ENCODE data around the gene CDC42SE1. TPM values are rescaled to one million over a fixed set of nuclear protein-coding genes. Genes with fewer than 3 reads are reported as not detected.

CDC42SE1 gene
- polyA plus RNA-seq, 10 donors: 40.2 to 68.1 (median 57.5) TPM

DNA sequence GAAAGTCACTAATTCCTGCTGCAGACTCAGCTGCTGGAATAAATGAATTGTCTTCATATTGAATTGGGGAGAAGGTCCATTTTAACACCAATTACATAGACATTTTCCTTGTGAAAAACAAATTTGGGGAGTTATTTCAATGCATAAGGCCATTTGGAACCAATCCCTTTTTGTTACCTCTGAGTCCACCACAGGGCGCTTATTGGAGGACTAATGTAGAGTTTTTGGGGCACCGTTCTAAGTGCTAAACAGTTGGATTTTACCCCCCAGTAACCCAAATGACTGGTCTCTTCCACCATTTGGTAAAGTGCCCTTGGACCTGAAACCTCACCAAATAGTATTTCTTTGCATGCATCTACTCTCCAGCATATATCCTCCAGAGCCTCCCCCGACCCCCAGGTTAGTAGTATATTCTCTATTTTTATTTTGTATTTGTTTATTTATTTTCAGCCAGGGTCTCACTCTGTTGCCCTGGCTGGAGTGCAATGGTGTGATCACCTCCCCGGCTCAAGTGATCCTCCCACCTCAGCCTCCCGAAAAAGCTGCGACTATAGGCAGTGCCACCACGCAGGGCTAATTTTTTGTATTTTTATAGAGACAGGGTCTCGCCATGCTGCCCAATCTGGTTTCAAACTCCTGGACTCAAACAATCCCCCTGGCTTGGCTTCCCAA is 49.6 kb downstream of the CDC42SE1 start:
- no peak for DNase-seq

DNA sequence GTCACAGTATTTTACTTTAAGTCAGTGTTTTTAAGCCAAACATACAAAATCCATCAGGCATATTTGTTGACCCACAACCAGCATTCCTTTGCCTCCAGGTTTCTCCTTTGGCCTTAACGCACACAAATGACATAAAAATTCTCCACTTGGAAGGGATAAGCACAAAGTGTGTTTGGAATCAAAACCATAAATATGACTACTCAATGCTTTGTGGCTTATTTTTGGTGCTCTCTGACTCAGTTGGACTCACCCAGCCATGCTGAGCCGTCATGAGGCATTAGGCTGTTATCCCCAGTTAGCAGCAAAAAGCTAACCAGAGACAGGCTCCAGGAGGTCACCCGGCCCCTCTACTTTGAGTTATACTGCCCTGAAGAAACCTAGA is 50.2 kb downstream of the CDC42SE1 start:
- no peak for DNase-seq

DNA sequence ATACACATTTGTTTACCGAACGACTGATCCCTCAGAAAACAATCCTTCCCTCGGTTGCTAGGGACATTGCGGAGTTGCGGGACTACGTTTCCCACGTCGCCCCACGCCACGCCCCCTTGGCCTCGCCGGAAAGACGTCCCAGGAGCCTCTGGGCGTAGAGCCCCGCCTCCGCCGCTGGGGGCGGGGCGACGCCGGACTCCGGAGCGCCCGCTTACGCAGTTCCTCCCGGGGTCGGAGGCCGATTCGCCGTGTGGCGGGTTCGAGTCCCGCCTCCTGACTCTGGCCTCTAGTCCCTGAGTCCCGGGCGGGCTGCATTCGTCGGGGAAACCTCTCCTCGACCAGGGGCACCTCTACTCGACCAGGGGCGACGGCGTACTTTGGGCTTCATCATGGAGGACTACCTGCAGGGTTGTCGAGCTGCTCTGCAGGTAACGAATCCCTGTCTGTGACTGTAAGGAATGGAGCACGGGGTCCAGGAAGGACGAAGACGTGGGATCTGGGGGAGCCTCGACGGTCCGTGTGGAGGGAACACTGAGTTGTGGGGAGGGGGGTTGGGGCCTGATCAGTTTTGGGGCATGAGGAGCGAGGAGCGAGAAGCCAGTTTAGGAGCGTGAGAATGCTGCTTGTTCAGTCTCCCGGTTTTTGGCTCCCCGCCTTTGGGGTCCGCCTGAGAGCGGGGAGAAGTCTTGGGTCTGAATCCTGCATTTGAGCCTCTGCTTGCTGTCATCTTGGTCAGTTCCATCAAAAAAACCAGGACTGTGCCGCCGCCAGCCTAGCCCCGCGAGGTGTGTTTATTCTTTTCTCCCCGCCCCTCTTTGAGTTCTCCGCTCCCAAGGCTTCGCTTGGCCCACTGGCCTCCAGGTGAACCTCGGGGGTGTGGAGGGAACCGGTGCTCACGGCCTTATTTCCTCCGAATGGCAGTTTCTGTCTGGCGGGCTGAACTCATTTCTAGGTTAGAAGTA is 50.9 kb downstream of the CDC42SE1 start, which contains the start of gene PRUNE1:
PRUNE1 (plus strand) TSS at position 206 of the 962 bp plus-strand sequence; CDS start at position 390, 184 bp downstream.
- DNase-seq: peak; percentile 96 to 99 (median 99)

- DNase-seq: no peak
These were observed 51.6 kb downstream of the CDC42SE1 start for GRCh38 chr1:151007853-151008243.

GRCh38 chr1:151006327-151007052 is 52.9 kb downstream of the CDC42SE1 start, which contains the start of gene MINDY1:
MINDY1 (minus strand) TSS chr1:151006902; CDS start chr1:151002617, 4,285 bp downstream.
- DNase-seq: peak; percentile 85 to 92 (median 85)

DNA sequence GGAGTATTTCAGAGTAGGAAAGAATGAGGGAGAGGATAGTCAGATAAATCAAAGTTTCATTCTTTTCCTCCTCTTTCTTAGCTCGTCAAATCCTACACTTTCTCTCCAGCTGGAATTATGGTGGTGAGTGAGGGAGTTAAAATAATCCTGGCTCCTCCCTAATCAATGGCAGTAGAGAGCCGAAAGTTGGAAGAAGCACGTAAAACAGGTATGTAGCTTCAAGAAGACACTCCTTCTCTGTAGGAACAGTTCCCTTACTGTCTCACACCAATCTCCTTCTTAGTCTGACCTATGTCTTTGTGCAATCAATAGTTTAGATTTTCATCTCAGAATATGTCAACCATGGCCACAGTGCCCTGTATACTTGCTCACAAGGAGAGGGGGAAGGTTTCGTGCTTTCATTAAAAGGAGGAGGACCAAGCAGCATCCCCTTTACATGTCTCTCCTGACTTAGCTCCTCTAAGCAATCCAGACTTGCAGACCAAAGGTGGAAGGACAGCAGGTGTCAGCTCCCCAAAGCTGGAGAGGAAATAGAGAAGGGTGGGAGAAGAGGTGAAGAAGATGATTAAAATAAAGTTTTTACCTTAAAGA is 53.6 kb downstream of the CDC42SE1 start:
- DNase-seq: peak in 1 of 3 donors; percentile 60

- DNase-seq: no peak
These were observed 56.2 kb downstream of the CDC42SE1 start for GRCh38 chr1:151003180-151003579.

- no peak for DNase-seq
These were observed 56.8 kb downstream of the CDC42SE1 start for GRCh38 chr1:151002611-151003010.

- DNase-seq: no peak
These were observed 57.4 kb downstream of the CDC42SE1 start for GRCh38 chr1:151002051-151002450.

DNA sequence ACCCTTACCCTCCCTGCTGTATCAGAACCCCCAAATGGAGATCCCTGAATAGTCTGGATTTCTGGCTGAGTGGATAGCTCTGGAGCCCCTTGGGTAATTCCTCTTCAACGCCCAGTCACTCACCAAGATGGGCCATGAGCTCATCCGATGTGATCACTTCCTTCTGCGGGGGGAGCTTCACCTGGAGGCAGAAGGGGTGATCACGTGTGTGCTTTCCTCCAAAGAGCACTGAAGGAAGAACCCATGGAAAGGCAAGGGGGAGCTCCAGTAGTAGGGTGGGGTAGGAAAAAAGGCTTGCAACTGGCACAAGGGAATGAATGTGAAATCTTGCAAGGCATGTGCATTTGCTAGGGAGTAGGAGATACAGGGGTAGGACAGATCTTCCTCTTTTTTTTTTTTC is 57.8 kb downstream of the CDC42SE1 start:
- no peak for DNase-seq

Other genes starting within 250 kb of the CDC42SE1 start
- 10 to 100 TPM; 31.4 to 40.7 (median 37.1) TPM for gene ARNT, start 183.0 kb downstream of the CDC42SE1 start, polyA plus RNA-seq (ENCODE audit: insufficient read length in 10 of 10)
- gene CTXND2, start 172.5 kb downstream of the CDC42SE1 start, polyA plus RNA-seq (ENCODE audit: insufficient read length in 10 of 10): not detected
- gene SETDB1, start 133.3 kb downstream of the CDC42SE1 start, polyA plus RNA-seq (ENCODE audit: insufficient read length in 10 of 10): 10 to 100 TPM; 25.0 to 54.8 (median 36.6) TPM
- gene CERS2, start 84.8 kb downstream of the CDC42SE1 start, polyA plus RNA-seq (ENCODE audit: insufficient read length in 10 of 10): 100 to 1,000 TPM in 1 of 10 donors, 10 to 100 TPM in 9; 74.1 to 107 (median 77.6) TPM
- gene ANXA9, start 77.3 kb downstream of the CDC42SE1 start, polyA plus RNA-seq (ENCODE audit: insufficient read length in 10 of 10): 1 to 10 TPM; 2.3 to 4.5 (median 2.5) TPM
- 10 to 100 TPM; 14.8 to 22.7 (median 17.4) TPM for gene MINDY1, start 52.7 kb downstream of the CDC42SE1 start, polyA plus RNA-seq (ENCODE audit: insufficient read length in 10 of 10)
- 10 to 100 TPM; 22.7 to 30.9 (median 24.4) TPM for gene PRUNE1, start 51.2 kb downstream of the CDC42SE1 start, polyA plus RNA-seq (ENCODE audit: insufficient read length in 10 of 10)
- 1 to 10 TPM in 2 of 10 donors, under 1 TPM in 8; 0.23 to 5.2 (median 0.83) TPM for gene BNIPL, start 23.0 kb downstream of the CDC42SE1 start, polyA plus RNA-seq (ENCODE audit: insufficient read length in 10 of 10)
- gene C1orf56, start 11.9 kb downstream of the CDC42SE1 start, polyA plus RNA-seq (ENCODE audit: insufficient read length in 10 of 10): 1 to 10 TPM; 3.5 to 7.3 (median 5.4) TPM
- gene MLLT11, start 775 bp upstream of the CDC42SE1 start, polyA plus RNA-seq (ENCODE audit: insufficient read length in 10 of 10): 10 to 100 TPM in 9 of 10 donors, 1 to 10 TPM in 1; 9.6 to 19.4 (median 14.1) TPM
- 1 to 10 TPM; 3.6 to 7.4 (median 5.7) TPM for gene GABPB2, start 11.1 kb upstream of the CDC42SE1 start, polyA plus RNA-seq (ENCODE audit: insufficient read length in 10 of 10)
- gene SEMA6C, start 87.0 kb upstream of the CDC42SE1 start, polyA plus RNA-seq (ENCODE audit: insufficient read length in 10 of 10): 100 to 1,000 TPM in 1 of 10 donors, 10 to 100 TPM in 9; 49.3 to 113 (median 78.5) TPM
- 1 to 10 TPM; 1.3 to 2.7 (median 2.2) TPM for gene TNFAIP8L2, start 97.0 kb upstream of the CDC42SE1 start, polyA plus RNA-seq (ENCODE audit: insufficient read length in 10 of 10)
- gene LYSMD1, start 106.3 kb upstream of the CDC42SE1 start, polyA plus RNA-seq (ENCODE audit: insufficient read length in 10 of 10): 10 to 100 TPM in 7 of 10 donors, 1 to 10 TPM in 3; 8.8 to 13.2 (median 11.1) TPM
- gene SCNM1, start 106.5 kb upstream of the CDC42SE1 start, polyA plus RNA-seq (ENCODE audit: insufficient read length in 10 of 10): 10 to 100 TPM; 30.1 to 41.2 (median 37.1) TPM
- gene TMOD4, start 116.4 kb upstream of the CDC42SE1 start, polyA plus RNA-seq (ENCODE audit: insufficient read length in 10 of 10): 10 to 100 TPM in 9 of 10 donors, 1 to 10 TPM in 1; 8.0 to 53.2 (median 26.8) TPM
- 10 to 100 TPM; 40.9 to 53.7 (median 45.4) TPM for gene VPS72, start 130.6 kb upstream of the CDC42SE1 start, polyA plus RNA-seq (ENCODE audit: insufficient read length in 10 of 10)
- 10 to 100 TPM; 31.2 to 50.0 (median 40.4) TPM for gene PIP5K1A, start 138.9 kb upstream of the CDC42SE1 start, polyA plus RNA-seq (ENCODE audit: insufficient read length in 10 of 10)
- 100 to 1,000 TPM; 105 to 122 (median 112) TPM for gene PSMD4, start 195.1 kb upstream of the CDC42SE1 start, polyA plus RNA-seq (ENCODE audit: insufficient read length in 10 of 10)
- gene ZNF687, start 222.7 kb upstream of the CDC42SE1 start, polyA plus RNA-seq (ENCODE audit: insufficient read length in 10 of 10): 10 to 100 TPM in 9 of 10 donors, 1 to 10 TPM in 1; 9.3 to 12.6 (median 11.6) TPM